ENCODE results near the gene EXD3.

DNA sequence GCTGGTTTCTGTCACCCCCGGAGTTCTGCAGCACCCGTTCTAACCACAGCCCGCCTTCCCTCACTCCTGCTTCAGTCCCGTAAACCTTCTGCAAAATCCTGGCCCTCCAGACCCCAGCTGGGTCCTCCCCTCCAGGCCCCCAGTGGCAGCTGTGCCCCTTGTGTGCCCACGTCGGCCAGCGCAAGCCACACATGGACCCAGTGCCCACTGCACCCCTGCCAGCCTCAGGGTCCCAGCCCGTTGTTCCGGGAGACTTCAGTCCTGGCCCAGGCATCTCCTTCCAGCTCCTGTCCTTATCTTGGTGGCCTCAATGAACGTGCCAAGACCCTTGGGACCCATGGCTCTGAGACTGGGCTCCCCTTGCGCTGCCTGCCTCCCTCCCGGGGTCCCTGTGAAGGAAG lies 43.2 kb downstream of the EXD3 start:
- TF ChIP-seq NFIC (IDR thresholded peaks at IDR 0.05): no peak
- no peak for TF ChIP-seq ZNF212 (CRISPR knock-in tag; IDR thresholded peaks at IDR 0.05)
- TF ChIP-seq JUN (IDR thresholded peaks at IDR 0.05; ENCODE audit: borderline replicate concordance, low read depth, low read length): no peak
- TF ChIP-seq JUN (CRISPR knock-in tag; IDR thresholded peaks at IDR 0.05; ENCODE audit: borderline replicate concordance): no peak
- TF ChIP-seq TARDBP (IDR thresholded peaks at IDR 0.05): no peak
- TF ChIP-seq, protein P1, sequence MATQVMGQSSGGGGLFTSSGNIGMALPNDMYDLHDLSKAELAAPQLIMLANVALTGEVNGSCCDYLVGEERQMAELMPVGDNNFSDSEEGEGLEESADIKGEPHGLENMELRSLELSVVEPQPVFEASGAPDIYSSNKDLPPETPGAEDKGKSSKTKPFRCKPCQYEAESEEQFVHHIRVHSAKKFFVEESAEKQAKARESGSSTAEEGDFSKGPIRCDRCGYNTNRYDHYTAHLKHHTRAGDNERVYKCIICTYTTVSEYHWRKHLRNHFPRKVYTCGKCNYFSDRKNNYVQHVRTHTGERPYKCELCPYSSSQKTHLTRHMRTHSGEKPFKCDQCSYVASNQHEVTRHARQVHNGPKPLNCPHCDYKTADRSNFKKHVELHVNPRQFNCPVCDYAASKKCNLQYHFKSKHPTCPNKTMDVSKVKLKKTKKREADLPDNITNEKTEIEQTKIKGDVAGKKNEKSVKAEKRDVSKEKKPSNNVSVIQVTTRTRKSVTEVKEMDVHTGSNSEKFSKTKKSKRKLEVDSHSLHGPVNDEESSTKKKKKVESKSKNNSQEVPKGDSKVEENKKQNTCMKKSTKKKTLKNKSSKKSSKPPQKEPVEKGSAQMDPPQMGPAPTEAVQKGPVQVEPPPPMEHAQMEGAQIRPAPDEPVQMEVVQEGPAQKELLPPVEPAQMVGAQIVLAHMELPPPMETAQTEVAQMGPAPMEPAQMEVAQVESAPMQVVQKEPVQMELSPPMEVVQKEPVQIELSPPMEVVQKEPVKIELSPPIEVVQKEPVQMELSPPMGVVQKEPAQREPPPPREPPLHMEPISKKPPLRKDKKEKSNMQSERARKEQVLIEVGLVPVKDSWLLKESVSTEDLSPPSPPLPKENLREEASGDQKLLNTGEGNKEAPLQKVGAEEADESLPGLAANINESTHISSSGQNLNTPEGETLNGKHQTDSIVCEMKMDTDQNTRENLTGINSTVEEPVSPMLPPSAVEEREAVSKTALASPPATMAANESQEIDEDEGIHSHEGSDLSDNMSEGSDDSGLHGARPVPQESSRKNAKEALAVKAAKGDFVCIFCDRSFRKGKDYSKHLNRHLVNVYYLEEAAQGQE (IDR thresholded peaks at IDR 0.05; ENCODE audit: borderline replicate concordance): no peak
- TF ChIP-seq, protein P1 (CRISPR knock-in tag; IDR thresholded peaks at IDR 0.05; ENCODE audit: low read depth): no peak
- TF ChIP-seq TCF7L2 (IDR thresholded peaks at IDR 0.05; ENCODE audit: low read depth, low read length): no peak
- TF ChIP-seq RBM14 (IDR thresholded peaks at IDR 0.05; ENCODE audit: borderline replicate concordance, insufficient read depth, low read depth, low read length): no peak
- TF ChIP-seq, protein P2, sequence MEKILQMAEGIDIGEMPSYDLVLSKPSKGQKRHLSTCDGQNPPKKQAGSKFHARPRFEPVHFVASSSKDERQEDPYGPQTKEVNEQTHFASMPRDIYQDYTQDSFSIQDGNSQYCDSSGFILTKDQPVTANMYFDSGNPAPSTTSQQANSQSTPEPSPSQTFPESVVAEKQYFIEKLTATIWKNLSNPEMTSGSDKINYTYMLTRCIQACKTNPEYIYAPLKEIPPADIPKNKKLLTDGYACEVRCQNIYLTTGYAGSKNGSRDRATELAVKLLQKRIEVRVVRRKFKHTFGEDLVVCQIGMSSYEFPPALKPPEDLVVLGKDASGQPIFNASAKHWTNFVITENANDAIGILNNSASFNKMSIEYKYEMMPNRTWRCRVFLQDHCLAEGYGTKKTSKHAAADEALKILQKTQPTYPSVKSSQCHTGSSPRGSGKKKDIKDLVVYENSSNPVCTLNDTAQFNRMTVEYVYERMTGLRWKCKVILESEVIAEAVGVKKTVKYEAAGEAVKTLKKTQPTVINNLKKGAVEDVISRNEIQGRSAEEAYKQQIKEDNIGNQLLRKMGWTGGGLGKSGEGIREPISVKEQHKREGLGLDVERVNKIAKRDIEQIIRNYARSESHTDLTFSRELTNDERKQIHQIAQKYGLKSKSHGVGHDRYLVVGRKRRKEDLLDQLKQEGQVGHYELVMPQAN (IDR thresholded peaks at IDR 0.05; ENCODE audit: borderline replicate concordance): no peak
